ENCODE results near the gene CIAO3.

The CIAO3 gene

DNA sequence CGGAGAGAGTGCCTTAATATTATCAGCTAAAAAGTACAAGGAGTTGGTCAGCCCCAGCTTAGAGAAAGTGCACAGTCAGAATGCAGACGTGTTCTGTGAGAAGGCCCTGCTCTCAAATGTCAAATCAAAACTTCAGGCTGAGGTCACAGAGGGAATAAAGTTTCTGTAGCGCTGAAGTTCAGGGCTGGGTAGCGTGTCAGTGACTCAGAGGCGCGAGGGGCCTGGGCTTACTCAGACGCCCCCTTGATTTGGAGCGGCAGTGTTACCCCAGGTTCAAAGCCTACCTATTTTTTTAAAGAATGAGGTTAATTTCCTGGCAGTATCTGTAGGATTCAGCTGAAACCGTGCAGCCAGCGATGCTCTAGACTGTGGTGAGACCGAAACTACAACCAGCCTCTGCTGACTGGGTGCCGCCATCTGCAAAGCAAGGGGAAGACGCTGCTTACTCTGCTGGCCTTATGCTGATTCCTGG, 4.8 kb downstream of the CIAO3 start:
- TF ChIP-seq CTCF (IDR thresholded peaks at IDR 0.05; ENCODE audit: control insufficient read depth, insufficient read depth, low read depth, low read length, missing control alignments): no peak
- no peak for DNase-seq (ENCODE audit: low read depth)
- H3K4me3 ChIP-seq (ENCODE audit: control insufficient read depth, low read depth, low read length): no peak overlapping the region

- no peak for DNase-seq (ENCODE audit: low read depth)
- no peak for TF ChIP-seq CTCF (IDR thresholded peaks at IDR 0.05; ENCODE audit: control insufficient read depth, insufficient read depth, low read depth, low read length, missing control alignments)
- no peak overlapping the region for H3K4me3 ChIP-seq (ENCODE audit: control insufficient read depth, low read depth, low read length)
Observed at GRCh38 chr16:734981-735881, 5.6 kb downstream of the CIAO3 start.

DNA sequence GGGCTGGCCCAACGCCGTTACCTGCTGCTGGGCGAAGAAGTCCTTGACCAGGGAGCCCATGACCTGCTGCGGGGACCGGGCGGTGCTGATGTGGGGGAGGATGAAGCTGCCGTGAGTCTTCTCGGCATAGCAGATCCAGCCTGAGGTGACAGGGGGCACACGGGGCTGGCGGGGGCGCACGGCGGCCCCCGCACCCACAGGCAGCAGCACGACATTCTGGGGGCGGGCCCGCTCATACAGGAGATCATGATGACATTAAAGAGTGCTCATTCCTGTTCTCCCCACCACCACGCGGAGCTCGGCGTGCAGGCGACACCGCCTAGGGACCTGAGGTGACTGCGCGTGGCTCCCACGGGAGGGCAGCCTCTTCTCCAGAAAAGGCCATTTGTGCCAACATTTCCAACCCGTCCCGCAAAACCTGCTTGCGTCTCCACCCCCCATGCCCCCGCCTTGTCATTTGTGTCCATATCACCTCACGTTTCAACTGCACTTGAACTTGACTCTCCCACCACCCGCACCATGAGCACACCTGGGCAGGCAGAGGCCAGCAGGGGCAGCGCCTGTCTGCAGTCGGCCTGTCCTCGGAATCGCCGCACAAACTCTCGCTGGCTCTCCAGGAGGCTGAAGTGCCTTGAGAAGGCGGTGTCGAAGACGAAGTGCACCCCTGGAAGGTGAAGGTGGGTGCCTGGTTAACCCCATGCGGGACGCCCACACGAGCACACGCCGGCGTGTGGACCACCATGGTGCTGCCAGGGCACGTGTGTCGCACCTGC, 6.4 kb downstream of the CIAO3 start:
- no peak overlapping the region for H3K4me3 ChIP-seq (ENCODE audit: control insufficient read depth, low read depth, low read length)
- no peak for DNase-seq (ENCODE audit: low read depth)
- no peak for TF ChIP-seq CTCF (IDR thresholded peaks at IDR 0.05; ENCODE audit: control insufficient read depth, insufficient read depth, low read depth, low read length, missing control alignments)

DNA sequence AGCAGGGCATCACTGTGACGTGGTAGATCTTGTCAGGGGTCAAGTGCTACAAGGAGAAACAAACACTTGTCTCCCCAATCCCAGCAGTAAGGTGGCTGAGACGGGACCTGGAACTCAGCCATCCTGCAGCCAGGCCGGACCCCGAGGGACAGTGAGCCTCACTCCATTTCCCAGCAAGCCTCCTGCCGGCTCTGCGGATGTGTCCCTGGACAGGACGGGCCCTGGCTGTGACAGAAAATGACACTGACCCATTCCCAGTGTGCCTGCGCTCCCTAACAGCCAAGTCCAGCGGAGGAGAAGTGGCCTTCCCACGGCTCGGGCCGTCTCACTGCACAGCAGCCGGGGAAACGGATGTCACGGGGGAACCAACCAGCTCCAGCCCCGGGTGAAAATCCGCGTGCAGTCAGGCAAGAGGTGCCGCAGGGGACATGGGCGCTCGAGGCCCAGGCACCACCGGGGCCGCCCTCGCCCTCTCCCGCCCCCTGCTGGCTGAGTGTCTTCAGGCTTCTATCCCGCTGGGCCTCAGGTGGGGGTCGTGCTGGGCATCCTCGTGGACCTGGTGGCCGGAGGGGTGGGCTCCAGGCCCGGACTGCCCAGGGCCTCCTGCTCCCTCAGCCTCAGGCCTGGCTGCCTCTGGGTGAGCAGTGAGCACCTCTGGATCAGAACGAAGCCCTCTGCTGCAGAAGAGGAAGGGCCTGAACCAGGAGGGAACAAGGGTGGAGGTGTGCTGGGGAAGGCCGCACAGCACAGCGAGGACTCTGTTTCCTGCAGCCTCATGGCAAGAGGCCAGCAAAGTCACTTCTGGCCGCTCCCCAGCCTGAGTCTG, 7.2 kb downstream of the CIAO3 start:
- TF ChIP-seq CTCF (IDR thresholded peaks at IDR 0.05; ENCODE audit: control insufficient read depth, insufficient read depth, low read depth, low read length, missing control alignments): peak; percentile 28
- H3K4me3 ChIP-seq (ENCODE audit: control insufficient read depth, low read depth, low read length): no peak overlapping the region
- DNase-seq (ENCODE audit: low read depth): no peak

- no peak for DNase-seq (ENCODE audit: low read depth)
- no peak for TF ChIP-seq CTCF (IDR thresholded peaks at IDR 0.05; ENCODE audit: control insufficient read depth, insufficient read depth, low read depth, low read length, missing control alignments)
- H3K4me3 ChIP-seq (ENCODE audit: control insufficient read depth, low read depth, low read length): no peak overlapping the region
Observed at GRCh38 chr16:732936-733335, 7.9 kb downstream of the CIAO3 start.

DNA sequence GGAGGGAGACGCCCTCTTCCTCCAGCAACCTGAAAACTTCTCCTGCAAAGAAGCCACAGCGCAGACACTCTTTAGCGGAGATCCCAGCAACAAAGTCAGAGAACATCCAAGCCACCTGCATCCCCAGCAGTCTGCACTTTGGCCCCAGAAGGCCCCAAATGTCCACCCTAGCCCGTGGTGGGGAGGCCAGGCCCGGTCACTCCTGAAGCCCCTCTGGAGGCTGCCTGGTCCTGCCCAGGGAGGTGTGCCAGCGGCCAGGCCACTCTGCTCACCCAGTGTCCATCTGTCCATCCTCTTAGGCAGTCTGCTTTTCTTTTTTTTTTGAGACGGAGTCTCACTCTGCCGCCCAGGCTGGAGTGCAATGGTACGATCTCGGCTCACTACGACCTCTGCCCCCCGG, 8.5 kb downstream of the CIAO3 start:
- TF ChIP-seq CTCF (IDR thresholded peaks at IDR 0.05; ENCODE audit: control insufficient read depth, insufficient read depth, low read depth, low read length, missing control alignments): no peak
- no peak overlapping the region for H3K4me3 ChIP-seq (ENCODE audit: control insufficient read depth, low read depth, low read length)
- DNase-seq (ENCODE audit: low read depth): no peak

All from AG09309 (cell line).